ENCODE measurements around the gene ADCY4.

Gene ADCY4

GRCh38 chr14:24308342-24309124 is 26.3 kb downstream of the ADCY4 start:
- ATAC-seq (ENCODE audit: low read depth): no peak
- peak; percentile 79 for TF ChIP-seq CTCF (IDR thresholded peaks at IDR 0.05; ENCODE audit: poor library complexity, severe bottlenecking)
- no peaks in the 10 kb centered on the region for H3K27me3 ChIP-seq (ENCODE audit: insufficient read depth, poor library complexity, severe bottlenecking)
- peaks cover 16% of the 10 kb centered on the region for H3K4me1 ChIP-seq (ENCODE audit: insufficient read depth, poor library complexity, severe bottlenecking)
- H3K9me3 ChIP-seq (ENCODE audit: severe bottlenecking): no peaks in the 10 kb centered on the region
- no peak for DNase-seq (ENCODE audit: low spot score)
- H3K36me3 ChIP-seq (ENCODE audit: low read depth): peaks cover 35% of the 10 kb centered on the region
- H3K27ac ChIP-seq (ENCODE audit: poor library complexity, severe bottlenecking): peak overlapping the region; percentile 76
- no peak overlapping the region for H3K4me3 ChIP-seq (ENCODE audit: severe bottlenecking)

GRCh38 chr14:24307575-24308341 is 27.1 kb downstream of the ADCY4 start, which contains the start of gene CIDEB:
Gene CIDEB (minus strand): TSS chr14:24307977. CDS start chr14:24307858, 119 bp downstream.
- peak within 1 kb of the TSS; percentile 76 for H3K27ac ChIP-seq (ENCODE audit: poor library complexity, severe bottlenecking)

GRCh38 chr14:24307156-24307574 is 27.7 kb downstream of the ADCY4 start:
- Histone ChIP-seq H3K4me3 (ENCODE audit: severe bottlenecking) (no peak overlapping the region), H3K4me1 (ENCODE audit: insufficient read depth, poor library complexity, severe bottlenecking) (peaks cover 16% of the 10 kb centered on the region), H3K36me3 (ENCODE audit: low read depth) (peaks cover 49% of the 10 kb centered on the region), H3K27me3 (ENCODE audit: insufficient read depth, poor library complexity, severe bottlenecking) (no peaks in the 10 kb centered on the region), H3K9me3 (ENCODE audit: severe bottlenecking) (no peaks in the 10 kb centered on the region), H3K27ac (ENCODE audit: poor library complexity, severe bottlenecking) (no peak overlapping the region)
- ATAC-seq (ENCODE audit: low read depth): no peak
- DNase-seq (ENCODE audit: low spot score): no peak
- TF ChIP-seq CTCF (IDR thresholded peaks at IDR 0.05; ENCODE audit: poor library complexity, severe bottlenecking): no peak

More at GRCh38 chr14:24307575-24308341, 27.1 kb downstream of the ADCY4 start, which contains the start of gene CIDEB:
- peaks cover 43% of the 10 kb centered on the region for H3K36me3 ChIP-seq (ENCODE audit: low read depth)
- peak; percentile 34; the same call in 2 of the 3 replicates for ATAC-seq (ENCODE audit: low read depth)
- no peak for DNase-seq (ENCODE audit: low spot score)
- peaks cover 16% of the 10 kb centered on the region for H3K4me1 ChIP-seq (ENCODE audit: insufficient read depth, poor library complexity, severe bottlenecking)
- H3K4me3 ChIP-seq (ENCODE audit: severe bottlenecking): no peak within 1 kb of the TSS
- no peaks in the 10 kb centered on the region for H3K27me3 ChIP-seq (ENCODE audit: insufficient read depth, poor library complexity, severe bottlenecking)
- no peaks in the 10 kb centered on the region for H3K9me3 ChIP-seq (ENCODE audit: severe bottlenecking)
- TF ChIP-seq CTCF (IDR thresholded peaks at IDR 0.05; ENCODE audit: poor library complexity, severe bottlenecking): peak; percentile 98

GRCh38 chr14:24304019-24304387 is 30.9 kb downstream of the ADCY4 start:
- Histone ChIP-seq H3K27me3 (ENCODE audit: insufficient read depth, poor library complexity, severe bottlenecking) (no peaks in the 10 kb centered on the region), H3K27ac (ENCODE audit: poor library complexity, severe bottlenecking) (no peak overlapping the region), H3K36me3 (ENCODE audit: low read depth) (peaks cover 62% of the 10 kb centered on the region), H3K9me3 (ENCODE audit: severe bottlenecking) (no peaks in the 10 kb centered on the region), H3K4me3 (ENCODE audit: severe bottlenecking) (no peak overlapping the region), H3K4me1 (ENCODE audit: insufficient read depth, poor library complexity, severe bottlenecking) (no peaks in the 10 kb centered on the region)
- no peak for ATAC-seq (ENCODE audit: low read depth)
- no peak for TF ChIP-seq CTCF (IDR thresholded peaks at IDR 0.05; ENCODE audit: poor library complexity, severe bottlenecking)
- DNase-seq (ENCODE audit: low spot score): no peak
